GM12873 (cell line): ENCODE results near the gene ATP11A.

ENCODE experiments used
- CTCF ChIP-seq: IDR thresholded peaks from 2 replicates; pipeline ENCODE4 v1.5.1; 2012; ENCODE audit warnings: low read depth, mild to moderate bottlenecking, moderate library complexity, low read length, control low read depth; ENCODE audit not compliant: insufficient read depth; ENCODE audit errors: missing control alignments

ATP11A gene

GRCh38 chr13:112819111-112819510, 129.3 kb downstream of the ATP11A start:
- TF ChIP-seq CTCF: no peak

- no peak for TF ChIP-seq CTCF
Measured at GRCh38 chr13:112819816-112820215, 130.0 kb downstream of the ATP11A start.

GRCh38 chr13:112820318-112820717, 130.5 kb downstream of the ATP11A start:
- TF ChIP-seq CTCF: no peak

- TF ChIP-seq CTCF: no peak
Measured at GRCh38 chr13:112821340-112822055, 131.7 kb downstream of the ATP11A start.

- no peak for TF ChIP-seq CTCF
Measured at GRCh38 chr13:112822851-112823250, 133.0 kb downstream of the ATP11A start.

GRCh38 chr13:112824429-112824828, 134.6 kb downstream of the ATP11A start:
- TF ChIP-seq CTCF: no peak

- no peak for TF ChIP-seq CTCF
Measured at GRCh38 chr13:112825071-112825470, 135.2 kb downstream of the ATP11A start.
